ENCODE measurements around the gene CAMK4. TPM values are rescaled to one million over a fixed set of nuclear protein-coding genes. Genes with fewer than 3 reads are reported as not detected.

Gene CAMK4
- total and polyA plus RNA-seq, 9 of the 15 experiments (the other 6 are each of a cell fraction or from before 2014, with no cell fraction given): 0.35 TPM; not detected in 8

- TF ChIP-seq CHD7 (IDR thresholded peaks at IDR 0.05; ENCODE audit: low read depth, low read length): no peak
- no peak for TF ChIP-seq RBM39 (optimal IDR thresholded peaks at IDR 0.05; ENCODE audit: low read depth, low read length)
- TF ChIP-seq SUPT5H (IDR thresholded peaks at IDR 0.05): no peak
- TF ChIP-seq ZNF133 (CRISPR knock-in tag; IDR thresholded peaks at IDR 0.05): no peak
- TF ChIP-seq NUFIP1 (IDR thresholded peaks at IDR 0.05; ENCODE audit: partially characterized antibody): no peak
- no peak for TF ChIP-seq DPF2 (IDR thresholded peaks at IDR 0.05)
- no peak for TF ChIP-seq ZNF134 (CRISPR knock-in tag; conservative IDR thresholded peaks at IDR 0.05)
- no peak for TF ChIP-seq NRF1 (conservative IDR thresholded peaks at IDR 0.05 in 1 of 2, IDR thresholded peaks at IDR 0.05 in 1 of 2)
Observed at GRCh38 chr5:111469293-111469896, 245.2 kb downstream of the CAMK4 start (continued).
